ENCODE results near the gene ARHGAP1. TPM values are rescaled to one million over a fixed set of nuclear protein-coding genes. Genes with fewer than 3 reads are reported as not detected.

The ARHGAP1 gene
- total RNA-seq, 3 donors from 2014 or later (not counting 1 experiment from before 2014, with no cell fraction given) = 89.8 to 111 (median 102) TPM

GRCh38 chr11:46745328-46745727, 44.9 kb upstream of the ARHGAP1 start:
- H3K4me1 Mint-ChIP-seq = no peaks in the 10 kb centered on the region
- ATAC-seq (no peak), DNase-seq (no peak)
- H3K9me3 Mint-ChIP-seq = no peaks in the 10 kb centered on the region
- Histone ChIP-seq H3K4me1 (ENCODE audit: control insufficient read depth, insufficient read depth, low read length) (no peaks in the 10 kb centered on the region), H3K9me3 (ENCODE audit: control insufficient read depth, insufficient read depth, low read length) (no peaks in the 10 kb centered on the region), H3K27ac (ENCODE audit: low read length) (no peak overlapping the region), H3K27me3 (ENCODE audit: control insufficient read depth, insufficient read depth, low read length) (no peaks in the 10 kb centered on the region), H3K36me3 (ENCODE audit: control insufficient read depth, insufficient read depth, low read length) (peaks cover 63% of the 10 kb centered on the region), H3K4me3 (ENCODE audit: low read length) (no peak overlapping the region)
- intact Hi-C loops (cut with micrococcal nuclease) = no loop called here
- no peak overlapping the region for H3K27ac Mint-ChIP-seq
- H3K36me3 Mint-ChIP-seq = peaks cover 49% of the 10 kb centered on the region
- H3K27me3 Mint-ChIP-seq (ENCODE audit: low read depth in 2 of 2) = no peaks in the 10 kb centered on the region
- H3K4me3 Mint-ChIP-seq = no peak overlapping the region
- TF ChIP-seq CTCF (IDR thresholded peaks at IDR 0.05) = no peak
- WGBS (ENCODE audit: insufficient coverage) = 95% methylated on average over 1 of the region's 1 CpG

GRCh38 chr11:46743693-46744339, 43.4 kb upstream of the ARHGAP1 start:
- DNase-seq = no peak
- H3K4me3 ChIP-seq (ENCODE audit: low read length) = no peak overlapping the region
- H3K4me1 ChIP-seq (ENCODE audit: control insufficient read depth, insufficient read depth, low read length) = no peaks in the 10 kb centered on the region
- H3K9me3 ChIP-seq (ENCODE audit: control insufficient read depth, insufficient read depth, low read length) = no peaks in the 10 kb centered on the region
- H3K4me1 Mint-ChIP-seq = no peaks in the 10 kb centered on the region
- H3K27ac Mint-ChIP-seq = no peak overlapping the region
- H3K9me3 Mint-ChIP-seq = no peaks in the 10 kb centered on the region
- H3K36me3 Mint-ChIP-seq = peaks cover 41% of the 10 kb centered on the region
- H3K36me3 ChIP-seq (ENCODE audit: control insufficient read depth, insufficient read depth, low read length) = peaks cover 54% of the 10 kb centered on the region
- H3K27me3 ChIP-seq (ENCODE audit: control insufficient read depth, insufficient read depth, low read length) = no peaks in the 10 kb centered on the region
- no peak overlapping the region for H3K4me3 Mint-ChIP-seq
- TF ChIP-seq CTCF (IDR thresholded peaks at IDR 0.05) = no peak
- no peaks in the 10 kb centered on the region for H3K27me3 Mint-ChIP-seq (ENCODE audit: low read depth in 2 of 2)
- ATAC-seq = no peak
- intact Hi-C loops (cut with micrococcal nuclease) = no loop called here
- no peak overlapping the region for H3K27ac ChIP-seq (ENCODE audit: low read length)
- 97% methylated on average over 10 of the region's 10 CpGs for WGBS (ENCODE audit: insufficient coverage)

- no peak overlapping the region for H3K27ac ChIP-seq (ENCODE audit: low read length)
- H3K4me1 ChIP-seq (ENCODE audit: control insufficient read depth, insufficient read depth, low read length) = no peaks in the 10 kb centered on the region
- 97% methylated on average over 2 of the region's 2 CpGs for WGBS (ENCODE audit: insufficient coverage)
- no peaks in the 10 kb centered on the region for H3K9me3 ChIP-seq (ENCODE audit: control insufficient read depth, insufficient read depth, low read length)
- H3K4me3 ChIP-seq (ENCODE audit: low read length) = no peak overlapping the region
- Mint-ChIP-seq H3K27me3 (ENCODE audit: low read depth in 2 of 2) (no peaks in the 10 kb centered on the region), H3K4me3 (no peak overlapping the region), H3K4me1 (no peaks in the 10 kb centered on the region), H3K27ac (peak overlapping the region; percentile 5 to 23), H3K36me3 (peaks cover 37% of the 10 kb centered on the region), H3K9me3 (no peaks in the 10 kb centered on the region)
- H3K27me3 ChIP-seq (ENCODE audit: control insufficient read depth, insufficient read depth, low read length) = no peaks in the 10 kb centered on the region
- no peak for DNase-seq
- peaks cover 52% of the 10 kb centered on the region for H3K36me3 ChIP-seq (ENCODE audit: control insufficient read depth, insufficient read depth, low read length)
- no peak for TF ChIP-seq CTCF (IDR thresholded peaks at IDR 0.05)
- intact Hi-C loops (cut with micrococcal nuclease) = no loop called here
- no peak for ATAC-seq
Measured at GRCh38 chr11:46743043-46743442, 42.6 kb upstream of the ARHGAP1 start.

All from natural killer cell (primary cell).